ENCODE data around the gene GRK5. TPM values are rescaled to one million over a fixed set of nuclear protein-coding genes. Genes with fewer than 3 reads are reported as not detected.

The GRK5 gene
- total RNA-seq, 2 donors from 2014 or later = 9.1 to 11.9 TPM

DNA sequence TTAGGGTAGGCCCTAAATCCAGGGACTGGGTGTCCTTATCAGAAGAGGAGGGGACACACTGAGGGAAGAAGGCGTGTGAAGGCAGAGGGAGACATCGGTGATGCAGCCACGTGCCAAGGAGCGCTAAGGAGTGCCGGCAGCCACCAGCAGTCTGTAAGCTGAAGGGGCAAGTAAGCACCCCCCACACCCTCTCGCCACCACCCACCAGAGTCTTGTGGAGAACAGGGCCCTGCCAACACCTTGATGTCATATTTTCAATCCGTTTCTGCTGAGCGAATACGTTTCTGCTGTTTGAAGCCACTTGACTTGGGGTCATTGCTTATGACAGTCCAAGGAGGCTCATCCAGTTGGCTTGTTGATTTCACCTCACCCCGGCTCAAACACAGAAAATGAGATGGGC, 297.3 kb downstream of the GRK5 start:
- H3K4me3 ChIP-seq (ENCODE audit: low read length) = no peak overlapping the region
- H3K27me3 ChIP-seq (ENCODE audit: control insufficient read depth, insufficient read depth, low read length, poor library complexity, severe bottlenecking) = no peaks in the 10 kb centered on the region
- 94 to 98% methylated on average over 9 to 10 of the region's 10 CpGs for WGBS, 2 experiments (ENCODE audit: insufficient coverage in 1 of 2, insufficient read length in 1 of 2)
- no peak overlapping the region for H3K4me3 Mint-ChIP-seq
- no peaks in the 10 kb centered on the region for H3K36me3 Mint-ChIP-seq (ENCODE audit: low read depth)
- H3K27ac ChIP-seq (ENCODE audit: low read depth, low read length) = no peak overlapping the region
- H3K4me1 ChIP-seq (ENCODE audit: control insufficient read depth, insufficient read depth, low read length) = no peaks in the 10 kb centered on the region
- no peak for DNase-seq
- H3K9me3 ChIP-seq (ENCODE audit: control insufficient read depth, low read length) = no peaks in the 10 kb centered on the region
- H3K9ac ChIP-seq (ENCODE audit: extremely low read depth, low read length, poor library complexity, severe bottlenecking) = no peak overlapping the region
- H3K4me1 Mint-ChIP-seq = peaks cover 3% of the 10 kb centered on the region
- no peaks in the 10 kb centered on the region for H3K9me3 Mint-ChIP-seq
- H3K27me3 Mint-ChIP-seq (ENCODE audit: insufficient read depth) = peaks cover 6% of the 10 kb centered on the region
- H3K27ac Mint-ChIP-seq = no peak overlapping the region
- no peaks in the 10 kb centered on the region for H3K36me3 ChIP-seq (ENCODE audit: control insufficient read depth, insufficient read depth, low read length)
- TF ChIP-seq, protein P1, sequence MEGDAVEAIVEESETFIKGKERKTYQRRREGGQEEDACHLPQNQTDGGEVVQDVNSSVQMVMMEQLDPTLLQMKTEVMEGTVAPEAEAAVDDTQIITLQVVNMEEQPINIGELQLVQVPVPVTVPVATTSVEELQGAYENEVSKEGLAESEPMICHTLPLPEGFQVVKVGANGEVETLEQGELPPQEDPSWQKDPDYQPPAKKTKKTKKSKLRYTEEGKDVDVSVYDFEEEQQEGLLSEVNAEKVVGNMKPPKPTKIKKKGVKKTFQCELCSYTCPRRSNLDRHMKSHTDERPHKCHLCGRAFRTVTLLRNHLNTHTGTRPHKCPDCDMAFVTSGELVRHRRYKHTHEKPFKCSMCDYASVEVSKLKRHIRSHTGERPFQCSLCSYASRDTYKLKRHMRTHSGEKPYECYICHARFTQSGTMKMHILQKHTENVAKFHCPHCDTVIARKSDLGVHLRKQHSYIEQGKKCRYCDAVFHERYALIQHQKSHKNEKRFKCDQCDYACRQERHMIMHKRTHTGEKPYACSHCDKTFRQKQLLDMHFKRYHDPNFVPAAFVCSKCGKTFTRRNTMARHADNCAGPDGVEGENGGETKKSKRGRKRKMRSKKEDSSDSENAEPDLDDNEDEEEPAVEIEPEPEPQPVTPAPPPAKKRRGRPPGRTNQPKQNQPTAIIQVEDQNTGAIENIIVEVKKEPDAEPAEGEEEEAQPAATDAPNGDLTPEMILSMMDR (conservative IDR thresholded peaks at IDR 0.05) = no peak

- Mint-ChIP-seq H3K27ac (no peak overlapping the region), H3K36me3 (ENCODE audit: low read depth) (no peaks in the 10 kb centered on the region), H3K9me3 (no peaks in the 10 kb centered on the region), H3K4me3 (no peak overlapping the region), H3K27me3 (ENCODE audit: insufficient read depth) (peaks cover 6% of the 10 kb centered on the region), H3K4me1 (peaks cover 3% of the 10 kb centered on the region)
- H3K27ac ChIP-seq (ENCODE audit: low read depth, low read length) = no peak overlapping the region
- 89 to 94% methylated on average over 12 of the region's 12 CpGs for WGBS, 2 experiments (ENCODE audit: insufficient coverage in 1 of 2, insufficient read length in 1 of 2)
- no peak overlapping the region for H3K9ac ChIP-seq (ENCODE audit: extremely low read depth, low read length, poor library complexity, severe bottlenecking)
- H3K9me3 ChIP-seq (ENCODE audit: control insufficient read depth, low read length) = no peaks in the 10 kb centered on the region
- TF ChIP-seq, protein P1 (conservative IDR thresholded peaks at IDR 0.05) = no peak
- no peaks in the 10 kb centered on the region for H3K27me3 ChIP-seq (ENCODE audit: control insufficient read depth, insufficient read depth, low read length, poor library complexity, severe bottlenecking)
- H3K36me3 ChIP-seq (ENCODE audit: control insufficient read depth, insufficient read depth, low read length) = no peaks in the 10 kb centered on the region
- H3K4me1 ChIP-seq (ENCODE audit: control insufficient read depth, insufficient read depth, low read length) = no peaks in the 10 kb centered on the region
- DNase-seq = no peak
- H3K4me3 ChIP-seq (ENCODE audit: low read length) = no peak overlapping the region
These were observed 297.8 kb downstream of the GRK5 start for GRCh38 chr10:119505131-119505551.

Small RNA genes within 50 kb of the gene (microRNA-seq; reads per million reads assigned to microRNA genes)
- not detected for gene MIR4681 (ENCODE audit: borderline microRNAs expressed)

Other genes with a start within 250 kb of the GRK5 start
- gene NANOS1, start 177.9 kb upstream of the GRK5 start, total RNA-seq = 1 to 10 TPM in 1 of 2 donors, under 1 TPM in 1; 0.71 to 1.7 TPM
- gene EIF3A, start 126.8 kb upstream of the GRK5 start, total RNA-seq = 100 to 1,000 TPM; 134 to 144 TPM
- gene DENND10, start 103.5 kb upstream of the GRK5 start, total RNA-seq = 10 to 100 TPM; 76.1 to 91.2 TPM
- 10 to 100 TPM; 18.3 to 23.2 TPM for gene SFXN4, start 41.9 kb upstream of the GRK5 start, total RNA-seq
- gene PRDX3, start 28.8 kb upstream of the GRK5 start, total RNA-seq = 100 to 1,000 TPM; 153 to 173 TPM

Measured in endodermal cell (in vitro differentiated cells).